ENCODE data around the gene KIF1A.
"Not testable (repeated sequence)": the region's sequence is repeated elsewhere in the genome, so short reads cannot be mapped to it uniquely, and the experiment has no call there.

KIF1A gene

GRCh38 chr2:240787521-240788472 is 32.2 kb downstream of the KIF1A start:
- no peak for DNase-seq (ENCODE audit: low spot score)

GRCh38 chr2:240786871-240787311 is 33.1 kb downstream of the KIF1A start:
- no peak for DNase-seq (ENCODE audit: low spot score)

GRCh38 chr2:240786355-240786841 is 33.6 kb downstream of the KIF1A start:
- DNase-seq (ENCODE audit: low spot score): no peak

GRCh38 chr2:240785424-240786335 is 34.3 kb downstream of the KIF1A start:
- DNase-seq (ENCODE audit: low spot score): no peak

GRCh38 chr2:240784629-240785423 is 35.2 kb downstream of the KIF1A start:
- DNase-seq (ENCODE audit: low spot score): no peak

- no peak for DNase-seq (ENCODE audit: low spot score)
Measured at GRCh38 chr2:240783819-240784621, 36.0 kb downstream of the KIF1A start.

GRCh38 chr2:240782886-240783818 is 36.9 kb downstream of the KIF1A start:
- DNase-seq (ENCODE audit: low spot score): no peak

GRCh38 chr2:240782221-240782885 is 37.7 kb downstream of the KIF1A start:
- DNase-seq (ENCODE audit: low spot score): no peak

- DNase-seq (ENCODE audit: low spot score): no peak
Measured at GRCh38 chr2:240781471-240782220, 38.4 kb downstream of the KIF1A start.

GRCh38 chr2:240780023-240780700 is 39.9 kb downstream of the KIF1A start:
- no peak for DNase-seq (ENCODE audit: low spot score)

- DNase-seq (ENCODE audit: low spot score): not testable (repeated sequence)
Measured at GRCh38 chr2:240779250-240779832, 40.7 kb downstream of the KIF1A start.

- no peak for DNase-seq (ENCODE audit: low spot score)
Measured at GRCh38 chr2:240778426-240778825, 41.6 kb downstream of the KIF1A start.

- DNase-seq (ENCODE audit: low spot score): no peak
Measured at GRCh38 chr2:240777456-240778212, 42.4 kb downstream of the KIF1A start.

GRCh38 chr2:240775905-240776304 is 44.1 kb downstream of the KIF1A start:
- DNase-seq (ENCODE audit: low spot score): no peak

GRCh38 chr2:240774856-240775255 is 45.2 kb downstream of the KIF1A start:
- DNase-seq (ENCODE audit: low spot score): no peak

GRCh38 chr2:240769096-240769495 is 50.9 kb downstream of the KIF1A start:
- DNase-seq (ENCODE audit: low spot score): no peak

GRCh38 chr2:240768216-240768615 is 51.8 kb downstream of the KIF1A start:
- no peak for DNase-seq (ENCODE audit: low spot score)
